Mononuclear cell (primary cell): ENCODE measurements around the gene NCBP2. TPM values are rescaled to one million over a fixed set of nuclear protein-coding genes. Genes with fewer than 3 reads are reported as not detected.

ENCODE experiments used
- H3K27me3 ChIP-seq: 2 replicates; pipeline ENCODE4 v1.6.0; 2011; ENCODE audit warnings: low read length, control low read depth; ENCODE audit not compliant: insufficient read depth
- H3K4me1 ChIP-seq: 2 replicates; pipeline ENCODE4 v1.5.1; 2011; ENCODE audit warnings: mild to moderate bottlenecking, low read length, control low read depth; ENCODE audit not compliant: insufficient read depth
- H3K4me3 ChIP-seq: 2 replicates; pipeline ENCODE4 v1.5.1; 2011; ENCODE audit warnings: mild to moderate bottlenecking, low read length, moderate library complexity
- H3K9me3 ChIP-seq: 2 replicates; pipeline ENCODE4 v1.5.1; 2011; ENCODE audit warnings: low read depth, mild to moderate bottlenecking, control low read depth, low read length
- total RNA-seq: library from RNA; depleted of rRNA; stranded (reverse); fragments of >200 nt; gene quantifications from one replicate; pipeline ENCODE4 v1.2.3, GENCODE V29; 2012

Gene NCBP2
- total RNA-seq, 1 donor = 23.1 TPM

GRCh38 chr3:196931828-196932587 lies 10.3 kb downstream of the NCBP2 start:
- Histone ChIP-seq H3K27me3 (no peaks in the 10 kb centered on the region), H3K4me1 (no peaks in the 10 kb centered on the region), H3K9me3 (no peaks in the 10 kb centered on the region), H3K4me3 (no peak overlapping the region)

- Histone ChIP-seq H3K4me3 (no peak overlapping the region), H3K4me1 (no peaks in the 10 kb centered on the region), H3K27me3 (no peaks in the 10 kb centered on the region), H3K9me3 (no peaks in the 10 kb centered on the region)
Observed at GRCh38 chr3:196931157-196931556, 11.2 kb downstream of the NCBP2 start.

GRCh38 chr3:196927571-196928453 lies 14.5 kb downstream of the NCBP2 start:
- no peaks in the 10 kb centered on the region for H3K27me3 ChIP-seq
- no peaks in the 10 kb centered on the region for H3K9me3 ChIP-seq
- H3K4me3 ChIP-seq = no peak overlapping the region
- no peaks in the 10 kb centered on the region for H3K4me1 ChIP-seq

GRCh38 chr3:196920733-196921132 lies 21.6 kb downstream of the NCBP2 start:
- H3K27me3 ChIP-seq = no peaks in the 10 kb centered on the region
- no peak overlapping the region for H3K4me3 ChIP-seq

GRCh38 chr3:196918968-196919367 lies 23.4 kb downstream of the NCBP2 start:
- Histone ChIP-seq H3K27me3 (no peaks in the 10 kb centered on the region), H3K4me3 (no peak overlapping the region), H3K4me1 (peaks cover 3% of the 10 kb centered on the region), H3K9me3 (peaks cover 4% of the 10 kb centered on the region)

More at GRCh38 chr3:196920733-196921132, 21.6 kb downstream of the NCBP2 start:
- Histone ChIP-seq H3K9me3 (peaks cover 4% of the 10 kb centered on the region), H3K4me1 (peaks cover 3% of the 10 kb centered on the region)

- Histone ChIP-seq H3K4me1 (peaks cover 3% of the 10 kb centered on the region), H3K27me3 (no peaks in the 10 kb centered on the region), H3K9me3 (peaks cover 4% of the 10 kb centered on the region), H3K4me3 (no peak overlapping the region)
Observed at GRCh38 chr3:196916995-196917394, 25.3 kb downstream of the NCBP2 start.

- Histone ChIP-seq H3K27me3 (no peaks in the 10 kb centered on the region), H3K4me3 (no peak overlapping the region), H3K4me1 (peaks cover 3% of the 10 kb centered on the region), H3K9me3 (peaks cover 4% of the 10 kb centered on the region)
Observed at GRCh38 chr3:196916221-196916620, 26.1 kb downstream of the NCBP2 start.

- no peak overlapping the region for H3K4me3 ChIP-seq
- H3K9me3 ChIP-seq = peaks cover 4% of the 10 kb centered on the region
- H3K27me3 ChIP-seq = no peaks in the 10 kb centered on the region
- H3K4me1 ChIP-seq = peaks cover 2% of the 10 kb centered on the region
Observed at GRCh38 chr3:196915375-196915774, 27.0 kb downstream of the NCBP2 start.

- Histone ChIP-seq H3K4me1 (no peaks in the 10 kb centered on the region), H3K4me3 (no peak overlapping the region), H3K9me3 (peaks cover 4% of the 10 kb centered on the region), H3K27me3 (no peaks in the 10 kb centered on the region)
Observed at GRCh38 chr3:196914866-196915265, 27.5 kb downstream of the NCBP2 start.

- no peak overlapping the region for H3K4me3 ChIP-seq
Observed at GRCh38 chr3:196903740-196904139, 38.6 kb downstream of the NCBP2 start.

GRCh38 chr3:196902296-196902695 lies 40.0 kb downstream of the NCBP2 start:
- H3K4me3 ChIP-seq = no peak overlapping the region
- no peaks in the 10 kb centered on the region for H3K4me1 ChIP-seq
- H3K9me3 ChIP-seq = no peaks in the 10 kb centered on the region

More at GRCh38 chr3:196903740-196904139, 38.6 kb downstream of the NCBP2 start:
- Histone ChIP-seq H3K4me1 (no peaks in the 10 kb centered on the region), H3K9me3 (no peaks in the 10 kb centered on the region), H3K27me3 (no peaks in the 10 kb centered on the region)

GRCh38 chr3:196901768-196902167 lies 40.6 kb downstream of the NCBP2 start:
- Histone ChIP-seq H3K4me3 (no peak overlapping the region), H3K4me1 (no peaks in the 10 kb centered on the region), H3K9me3 (no peaks in the 10 kb centered on the region), H3K27me3 (no peaks in the 10 kb centered on the region)

More at GRCh38 chr3:196902296-196902695, 40.0 kb downstream of the NCBP2 start:
- no peaks in the 10 kb centered on the region for H3K27me3 ChIP-seq

GRCh38 chr3:196896229-196896628 lies 46.1 kb downstream of the NCBP2 start:
- H3K4me3 ChIP-seq = no peak overlapping the region
- H3K4me1 ChIP-seq = no peaks in the 10 kb centered on the region
- no peaks in the 10 kb centered on the region for H3K9me3 ChIP-seq
- no peaks in the 10 kb centered on the region for H3K27me3 ChIP-seq

- H3K9me3 ChIP-seq = no peaks in the 10 kb centered on the region
- no peaks in the 10 kb centered on the region for H3K27me3 ChIP-seq
- H3K4me3 ChIP-seq = no peak overlapping the region
- no peaks in the 10 kb centered on the region for H3K4me1 ChIP-seq
Observed at GRCh38 chr3:196894557-196895295, 47.6 kb downstream of the NCBP2 start.
